Tibial nerve (tissue), 4 donors: ENCODE results near the gene VPS26B. TPM values are rescaled to one million over a fixed set of nuclear protein-coding genes. Genes with fewer than 3 reads are reported as not detected.

Experiments
- DNase-seq, 2 donors: peaks; one replicate each; pipeline ENCODE4 v3.0.0-alpha.2; 2019; ENCODE audit warnings: low spot score in 2 of 2
- H3K27ac ChIP-seq, 4 donors: fragments of 200-600 bp; sonication (generic) in 3 of 4; one replicate each; pipeline ENCODE4 v1.5.1; 2017 to 2019; ENCODE audit warnings: mild to moderate bottlenecking in 1 of 4
- H3K27me3 ChIP-seq, 2 donors: fragments of 200-600 bp; sonication (generic) in 1 of 2; one replicate each; pipeline versions ENCODE4 v1.5.1 to v1.6.0; 2017 to 2019
- H3K36me3 ChIP-seq, 3 donors: fragments of 200-600 bp; sonication (generic); one replicate each; pipeline ENCODE4 v1.5.1; 2018 to 2019
- H3K4me1 ChIP-seq, 4 donors: fragments of 200-600 bp; sonication (generic) in 3 of 4; one replicate each; pipeline ENCODE4 v1.5.1; 2017 to 2019
- H3K4me3 ChIP-seq, 4 donors: fragments of 200-600 bp; sonication (generic) in 3 of 4; one replicate each; pipeline ENCODE4 v1.5.1; 2017 to 2019; ENCODE audit warnings: mild to moderate bottlenecking in 1 of 4, moderate library complexity in 1 of 4
- H3K9me3 ChIP-seq, 4 donors: fragments of 200-600 bp; sonication (generic) in 3 of 4; one replicate each; pipeline ENCODE4 v1.5.1; 2017 to 2019
- CTCF ChIP-seq, 5 experiments: fragments of 200-600 bp in 3 of 5; fragments of 450-650 bp in 2 of 5; sonication (generic) in 3 of 5; IDR thresholded peaks; one replicate each; pipeline ENCODE4 v1.5.1; 2016 to 2019; ENCODE audit warnings: antibody characterized with exemption in 5 of 5, mild to moderate bottlenecking in 3 of 5, moderate library complexity in 2 of 5
- EP300 ChIP-seq, 2 donors: sonication (generic); formaldehyde crosslinking; IDR thresholded peaks; one replicate each; pipeline ENCODE4 v1.6.1; 2017; ENCODE audit warnings: antibody characterized with exemption in 2 of 2, mild to moderate bottlenecking in 1 of 2
- POLR2A ChIP-seq, 2 donors: fragments of 450-650 bp; IDR thresholded peaks; one replicate each; pipeline ENCODE4 v1.6.1; 2017; ENCODE audit warnings: antibody characterized with exemption in 2 of 2, mild to moderate bottlenecking in 2 of 2, moderate library complexity in 2 of 2
- WGBS, 2 donors: methylation state at CpG; one replicate each; pipeline ENCODE4 v1.1.5; 2018; 5-methylcytosine and 5-hydroxymethylcytosine counted together
- total RNA-seq, 4 donors: library from RNA; depleted of rRNA; stranded (reverse); fragments of >200 nt; gene quantifications; one replicate each; pipeline ENCODE4 v1.1.0, GENCODE V29; 2016

Gene VPS26B
- total RNA-seq, 4 donors from 2014 or later: 32.7 to 35.9 (median 33.3) TPM

- H3K27me3 ChIP-seq: no peaks in the 10 kb centered on the region
- WGBS, 2 donors: 91 to 92% methylated on average over 7 to 14 of the region's 14 CpGs
- DNase-seq: no peak
Measured at GRCh38 chr11:134245434-134245833, 21.0 kb downstream of the VPS26B start.

GRCh38 chr11:134246100-134246499 is 21.6 kb downstream of the VPS26B start:
- Histone ChIP-seq H3K36me3 (peaks cover 0 to 100% (median 5%) of the 10 kb centered on the region in 3 donors), H3K9me3 (no peaks in the 10 kb centered on the region), H3K4me3 (no peak overlapping the region), H3K4me1 (no peaks in the 10 kb centered on the region), H3K27ac (no peak overlapping the region), H3K27me3 (no peaks in the 10 kb centered on the region)
- TF ChIP-seq EP300 (IDR thresholded peaks at IDR 0.05) (no peak), POLR2A (IDR thresholded peaks at IDR 0.05) (no peak), CTCF (IDR thresholded peaks at IDR 0.05) (no peak)
- WGBS, 2 donors: 84 to 87% methylated on average over 11 of the region's 11 CpGs
- no peak for DNase-seq

More at GRCh38 chr11:134245434-134245833, 21.0 kb downstream of the VPS26B start:
- H3K9me3 ChIP-seq: no peaks in the 10 kb centered on the region
- no peak overlapping the region for H3K27ac ChIP-seq
- H3K4me3 ChIP-seq: no peak overlapping the region
- TF ChIP-seq EP300 (IDR thresholded peaks at IDR 0.05) (no peak), CTCF (IDR thresholded peaks at IDR 0.05) (no peak), POLR2A (IDR thresholded peaks at IDR 0.05) (no peak)
- H3K4me1 ChIP-seq: no peaks in the 10 kb centered on the region
- H3K36me3 ChIP-seq: peaks cover 0 to 96% (median 5%) of the 10 kb centered on the region in 3 donors

- Histone ChIP-seq H3K27me3 (no peaks in the 10 kb centered on the region), H3K4me1 (peaks cover 0 to 4% (median 1%) of the 10 kb centered on the region in 4 donors), H3K9me3 (no peaks in the 10 kb centered on the region), H3K36me3 (peaks cover 0 to 97% (median 5%) of the 10 kb centered on the region in 3 donors), H3K4me3 (no peak overlapping the region), H3K27ac (no peak overlapping the region)
- TF ChIP-seq EP300 (IDR thresholded peaks at IDR 0.05) (no peak), CTCF (IDR thresholded peaks at IDR 0.05) (no peak), POLR2A (IDR thresholded peaks at IDR 0.05) (no peak)
- DNase-seq: no peak
- WGBS, 2 donors: 79 to 86% methylated on average over 4 of the region's 4 CpGs
Measured at GRCh38 chr11:134246678-134247077, 22.2 kb downstream of the VPS26B start.

- Histone ChIP-seq H3K4me1 (peaks cover 0 to 13% (median 10%) of the 10 kb centered on the region in 4 donors), H3K27me3 (no peaks in the 10 kb centered on the region), H3K27ac (no peak overlapping the region), H3K9me3 (no peaks in the 10 kb centered on the region), H3K4me3 (no peak overlapping the region), H3K36me3 (peaks cover 0 to 74% (median 5%) of the 10 kb centered on the region in 3 donors)
- TF ChIP-seq CTCF (IDR thresholded peaks at IDR 0.05): no peak
- TF ChIP-seq EP300 (IDR thresholded peaks at IDR 0.05): no peak
- no peak for TF ChIP-seq POLR2A (IDR thresholded peaks at IDR 0.05)
- 57 to 72% methylated on average over 7 of the region's 7 CpGs for WGBS, 2 donors
- DNase-seq: no peak
Measured at GRCh38 chr11:134248910-134249480, 24.5 kb downstream of the VPS26B start.

- peaks cover 0 to 25% (median 18%) of the 10 kb centered on the region in 4 donors for H3K4me1 ChIP-seq
- H3K36me3 ChIP-seq: peaks cover 0 to 61% (median 5%) of the 10 kb centered on the region in 3 donors
- H3K4me3 ChIP-seq: no peak overlapping the region
- WGBS, 2 donors: 87 to 96% methylated on average over 3 of the region's 3 CpGs
- DNase-seq: no peak
- TF ChIP-seq EP300 (IDR thresholded peaks at IDR 0.05) (no peak), POLR2A (IDR thresholded peaks at IDR 0.05) (no peak), CTCF (IDR thresholded peaks at IDR 0.05) (no peak)
- H3K27me3 ChIP-seq: no peaks in the 10 kb centered on the region
- H3K9me3 ChIP-seq: no peaks in the 10 kb centered on the region
- H3K27ac ChIP-seq: no peak overlapping the region
Measured at GRCh38 chr11:134250246-134250645, 25.8 kb downstream of the VPS26B start.
